ENCODE results near the gene PAQR6. TPM values are rescaled to one million over a fixed set of nuclear protein-coding genes. Genes with fewer than 3 reads are reported as not detected.

Gene PAQR6
- total RNA-seq, 1 donor from 2014 or later = 8.4 TPM

DNA sequence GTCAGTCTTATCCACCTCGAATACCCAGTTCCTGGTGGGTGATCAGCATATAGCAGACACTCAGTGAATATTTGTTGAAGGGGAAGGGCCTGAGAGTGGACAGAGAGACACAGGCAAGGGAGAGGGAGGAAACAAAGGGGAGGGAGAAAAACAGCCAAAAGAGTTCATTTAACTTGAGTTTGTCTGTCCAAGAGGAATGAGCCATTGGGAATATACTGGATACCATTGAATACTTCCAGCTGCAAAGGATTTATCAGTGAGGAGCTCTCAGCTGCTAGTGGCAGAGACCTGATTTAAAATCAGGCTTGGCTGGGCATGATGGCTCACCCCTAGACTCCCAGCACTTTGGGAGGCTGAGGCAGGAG lies 17.4 kb downstream of the PAQR6 start:
- Mint-ChIP-seq H3K4me3 (ENCODE audit: unreplicated experiment) (no peak overlapping the region), H3K36me3 (ENCODE audit: low read depth, unreplicated experiment) (peaks cover 9% of the 10 kb centered on the region), H3K27me3 (ENCODE audit: unreplicated experiment) (peaks cover 2% of the 10 kb centered on the region), H3K4me1 (ENCODE audit: unreplicated experiment) (peaks cover 4% of the 10 kb centered on the region), H3K27ac (ENCODE audit: unreplicated experiment) (no peak overlapping the region), H3K9me3 (ENCODE audit: unreplicated experiment) (no peaks in the 10 kb centered on the region)
- DNase-seq (ENCODE audit: low spot score) = no peak
- TF ChIP-seq, protein P1, sequence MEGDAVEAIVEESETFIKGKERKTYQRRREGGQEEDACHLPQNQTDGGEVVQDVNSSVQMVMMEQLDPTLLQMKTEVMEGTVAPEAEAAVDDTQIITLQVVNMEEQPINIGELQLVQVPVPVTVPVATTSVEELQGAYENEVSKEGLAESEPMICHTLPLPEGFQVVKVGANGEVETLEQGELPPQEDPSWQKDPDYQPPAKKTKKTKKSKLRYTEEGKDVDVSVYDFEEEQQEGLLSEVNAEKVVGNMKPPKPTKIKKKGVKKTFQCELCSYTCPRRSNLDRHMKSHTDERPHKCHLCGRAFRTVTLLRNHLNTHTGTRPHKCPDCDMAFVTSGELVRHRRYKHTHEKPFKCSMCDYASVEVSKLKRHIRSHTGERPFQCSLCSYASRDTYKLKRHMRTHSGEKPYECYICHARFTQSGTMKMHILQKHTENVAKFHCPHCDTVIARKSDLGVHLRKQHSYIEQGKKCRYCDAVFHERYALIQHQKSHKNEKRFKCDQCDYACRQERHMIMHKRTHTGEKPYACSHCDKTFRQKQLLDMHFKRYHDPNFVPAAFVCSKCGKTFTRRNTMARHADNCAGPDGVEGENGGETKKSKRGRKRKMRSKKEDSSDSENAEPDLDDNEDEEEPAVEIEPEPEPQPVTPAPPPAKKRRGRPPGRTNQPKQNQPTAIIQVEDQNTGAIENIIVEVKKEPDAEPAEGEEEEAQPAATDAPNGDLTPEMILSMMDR (IDR thresholded peaks at IDR 0.05; ENCODE audit: unreplicated experiment) = no peak

DNA sequence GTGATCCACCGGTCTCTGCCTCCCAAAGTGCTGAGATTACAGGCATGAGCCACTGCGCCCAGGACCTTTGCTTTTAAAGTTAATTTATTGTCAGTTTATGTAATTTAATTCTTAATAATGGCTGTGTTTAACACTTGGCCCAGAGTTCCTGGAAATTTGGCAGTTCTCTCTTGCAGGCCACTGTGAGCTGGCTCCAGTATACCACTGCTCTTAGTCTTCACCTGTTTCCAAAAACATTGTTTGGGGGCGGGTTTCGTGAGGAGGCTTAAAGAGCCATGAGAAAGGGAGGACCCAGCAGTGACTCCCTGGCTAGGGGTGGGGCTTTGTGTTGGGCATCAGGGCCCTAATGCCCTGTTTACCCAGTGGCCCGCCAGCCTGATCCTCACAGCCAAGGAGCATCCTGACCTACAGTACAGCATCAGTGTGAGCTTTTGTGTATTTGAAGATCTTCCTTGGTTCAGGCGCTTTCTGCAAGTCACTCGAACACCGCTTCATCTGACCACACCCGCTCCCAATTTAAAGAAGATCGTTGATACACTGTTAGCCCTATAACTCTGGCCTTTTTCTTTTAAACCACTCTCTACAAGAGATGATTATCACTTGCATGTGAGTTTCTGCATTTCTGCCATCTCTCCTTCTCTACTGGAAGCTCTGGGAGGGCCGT lies 17.9 kb downstream of the PAQR6 start:
- no peak overlapping the region for H3K4me3 Mint-ChIP-seq (ENCODE audit: unreplicated experiment)
- no peak overlapping the region for H3K27ac Mint-ChIP-seq (ENCODE audit: unreplicated experiment)
- peaks cover 9% of the 10 kb centered on the region for H3K36me3 Mint-ChIP-seq (ENCODE audit: low read depth, unreplicated experiment)
- no peak for DNase-seq (ENCODE audit: low spot score)
- no peaks in the 10 kb centered on the region for H3K9me3 Mint-ChIP-seq (ENCODE audit: unreplicated experiment)
- TF ChIP-seq, protein P1 (IDR thresholded peaks at IDR 0.05; ENCODE audit: unreplicated experiment) = no peak
- peaks cover 7% of the 10 kb centered on the region for H3K4me1 Mint-ChIP-seq (ENCODE audit: unreplicated experiment)
- peaks cover 2% of the 10 kb centered on the region for H3K27me3 Mint-ChIP-seq (ENCODE audit: unreplicated experiment)

DNA sequence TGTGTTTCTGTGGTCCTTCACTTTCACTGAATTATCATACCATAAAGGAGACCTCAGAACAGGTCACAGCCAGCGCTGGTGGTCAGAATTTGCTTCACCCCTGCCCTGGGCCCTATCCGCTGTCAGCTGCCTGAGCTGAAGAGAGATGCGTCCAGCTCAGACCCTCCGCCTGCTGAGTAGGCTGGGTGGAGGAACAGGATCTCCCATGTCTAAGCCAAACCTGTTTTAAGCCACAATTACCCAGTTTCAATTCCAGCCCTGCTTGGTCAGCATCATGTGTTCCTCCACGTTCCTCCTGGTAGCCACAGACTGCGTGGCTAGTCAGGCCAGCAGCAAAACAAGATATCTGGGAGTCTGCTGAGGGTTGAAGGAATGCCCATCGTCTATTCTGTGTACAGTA lies 19.4 kb downstream of the PAQR6 start:
- Mint-ChIP-seq H3K4me1 (ENCODE audit: unreplicated experiment) (peaks cover 6% of the 10 kb centered on the region), H3K9me3 (ENCODE audit: unreplicated experiment) (no peaks in the 10 kb centered on the region), H3K27me3 (ENCODE audit: unreplicated experiment) (peaks cover under 1% of the 10 kb centered on the region), H3K36me3 (ENCODE audit: low read depth, unreplicated experiment) (peaks cover 13% of the 10 kb centered on the region), H3K27ac (ENCODE audit: unreplicated experiment) (no peak overlapping the region), H3K4me3 (ENCODE audit: unreplicated experiment) (peak overlapping the region; percentile 71)
- DNase-seq (ENCODE audit: low spot score) = no peak
- TF ChIP-seq, protein P1 (IDR thresholded peaks at IDR 0.05; ENCODE audit: unreplicated experiment) = no peak

DNA sequence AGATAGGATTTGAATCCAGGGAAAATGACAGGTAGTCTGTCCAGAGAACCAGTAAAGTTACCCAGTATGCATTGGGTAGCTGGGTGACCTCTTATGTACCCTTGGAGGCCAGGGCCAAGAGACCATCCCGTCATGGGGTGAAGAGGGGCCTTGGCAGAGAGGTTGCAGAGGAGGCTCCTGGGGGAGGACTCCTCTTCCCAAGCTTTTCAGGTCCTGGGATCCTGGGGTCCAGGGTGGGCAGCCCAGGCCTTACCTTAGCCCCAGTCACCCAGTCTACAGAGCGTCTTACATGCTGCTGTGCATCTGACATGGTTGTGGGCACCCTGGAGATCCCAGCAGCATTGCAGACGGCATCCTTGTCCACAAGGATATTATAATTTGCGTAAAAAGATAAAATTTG lies 21.1 kb downstream of the PAQR6 start:
- TF ChIP-seq, protein P1 (IDR thresholded peaks at IDR 0.05; ENCODE audit: unreplicated experiment) = no peak
- H3K27ac Mint-ChIP-seq (ENCODE audit: unreplicated experiment) = no peak overlapping the region
- DNase-seq (ENCODE audit: low spot score) = no peak

DNA sequence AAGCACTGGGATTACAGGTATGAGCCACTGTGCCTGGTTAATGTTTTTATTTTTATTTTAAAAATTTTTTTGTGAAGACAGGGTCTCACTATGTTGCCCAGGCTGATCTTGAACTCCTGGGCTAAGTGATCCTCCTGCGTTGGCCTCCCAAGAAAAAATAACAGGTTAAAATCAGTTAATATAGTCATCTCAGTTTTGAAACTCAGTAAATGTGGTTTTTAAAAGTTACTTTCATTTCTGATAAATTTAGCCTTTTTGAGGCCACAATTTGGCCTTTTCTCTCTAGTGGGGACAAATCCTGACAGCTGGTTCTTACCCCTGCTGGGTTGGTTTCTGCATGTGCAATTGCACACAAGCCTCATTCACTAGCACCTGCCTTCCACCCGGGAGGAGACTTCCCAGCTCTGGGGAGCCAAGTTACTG lies 21.7 kb downstream of the PAQR6 start:
- Mint-ChIP-seq H3K36me3 (ENCODE audit: low read depth, unreplicated experiment) (peaks cover 33% of the 10 kb centered on the region), H3K9me3 (ENCODE audit: unreplicated experiment) (no peaks in the 10 kb centered on the region), H3K27me3 (ENCODE audit: unreplicated experiment) (peaks cover 2% of the 10 kb centered on the region), H3K4me3 (ENCODE audit: unreplicated experiment) (no peak overlapping the region), H3K27ac (ENCODE audit: unreplicated experiment) (no peak overlapping the region), H3K4me1 (ENCODE audit: unreplicated experiment) (peaks cover 4% of the 10 kb centered on the region)
- TF ChIP-seq, protein P1 (IDR thresholded peaks at IDR 0.05; ENCODE audit: unreplicated experiment) = no peak
- no peak for DNase-seq (ENCODE audit: low spot score)

More for the DNA sequence above, 21.1 kb downstream of the PAQR6 start:
- Mint-ChIP-seq H3K9me3 (ENCODE audit: unreplicated experiment) (no peaks in the 10 kb centered on the region), H3K4me3 (ENCODE audit: unreplicated experiment) (no peak overlapping the region), H3K4me1 (ENCODE audit: unreplicated experiment) (peaks cover 4% of the 10 kb centered on the region), H3K36me3 (ENCODE audit: low read depth, unreplicated experiment) (peaks cover 26% of the 10 kb centered on the region), H3K27me3 (ENCODE audit: unreplicated experiment) (no peaks in the 10 kb centered on the region)
